ENCODE measurements around the gene PALB2.

- TF ChIP-seq GATA2 (CRISPR knock-in tag; IDR thresholded peaks at IDR 0.05) = no peak
- TF ChIP-seq SETDB1 (IDR thresholded peaks at IDR 0.05; ENCODE audit: low read length) = no peak
Observed at GRCh38 chr16:23608194-23608593, 32.9 kb downstream of the PALB2 start.

Data from K562 (cell line).